ENCODE measurements around the gene CKM.
"Not testable (repeated sequence)": the region's sequence is repeated elsewhere in the genome, so short reads cannot be mapped to it uniquely, and the experiment has no call there.

CKM gene

GRCh38 chr19:45344621-45345505 is 22.2 kb upstream of the CKM start:
- peaks cover 2% of the 10 kb centered on the region for H3K4me1 Mint-ChIP-seq (ENCODE audit: low read depth)
- H3K4me3 Mint-ChIP-seq: no peak overlapping the region
- DNase-seq (ENCODE audit: low spot score): no peak
- no peaks in the 10 kb centered on the region for H3K9me3 Mint-ChIP-seq
- H3K27ac Mint-ChIP-seq: no peak overlapping the region
- H3K36me3 Mint-ChIP-seq (ENCODE audit: low read depth): no peaks in the 10 kb centered on the region
- H3K27me3 Mint-ChIP-seq (ENCODE audit: low read depth): peaks cover 6% of the 10 kb centered on the region

- H3K4me1 Mint-ChIP-seq (ENCODE audit: low read depth): peaks cover 7% of the 10 kb centered on the region
- H3K27me3 Mint-ChIP-seq (ENCODE audit: low read depth): peaks cover 9% of the 10 kb centered on the region
These were observed 20.2 kb upstream of the CKM start for GRCh38 chr19:45342911-45343310.

GRCh38 chr19:45340899-45341453 is 18.3 kb upstream of the CKM start:
- DNase-seq (ENCODE audit: low spot score): no peak
- Mint-ChIP-seq H3K36me3 (ENCODE audit: low read depth) (no peaks in the 10 kb centered on the region), H3K4me3 (no peak overlapping the region)

More at GRCh38 chr19:45342911-45343310, 20.2 kb upstream of the CKM start:
- no peaks in the 10 kb centered on the region for H3K36me3 Mint-ChIP-seq (ENCODE audit: low read depth)
- no peak overlapping the region for H3K4me3 Mint-ChIP-seq
- no peak for DNase-seq (ENCODE audit: low spot score)
- H3K27ac Mint-ChIP-seq: no peak overlapping the region
- no peaks in the 10 kb centered on the region for H3K9me3 Mint-ChIP-seq

GRCh38 chr19:45340232-45340898 is 17.7 kb upstream of the CKM start, which contains the start of gene KLC3:
TSS of gene KLC3 (plus strand) at chr19:45340750. CDS start at chr19:45345542, 4,792 bp downstream.
- DNase-seq (ENCODE audit: low spot score): peak; percentile 36
- Mint-ChIP-seq H3K27me3 (ENCODE audit: low read depth) (peaks cover 13% of the 10 kb centered on the region), H3K27ac (no peak within 1 kb of the TSS), H3K4me1 (ENCODE audit: low read depth) (peaks cover 7% of the 10 kb centered on the region), H3K4me3 (peak within 1 kb of the TSS; percentile 55), H3K36me3 (ENCODE audit: low read depth) (no peaks in the 10 kb centered on the region), H3K9me3 (no peaks in the 10 kb centered on the region)

More at GRCh38 chr19:45340899-45341453, 18.3 kb upstream of the CKM start:
- Mint-ChIP-seq H3K9me3 (no peaks in the 10 kb centered on the region), H3K4me1 (ENCODE audit: low read depth) (peaks cover 7% of the 10 kb centered on the region), H3K27me3 (ENCODE audit: low read depth) (peaks cover 13% of the 10 kb centered on the region), H3K27ac (no peak overlapping the region)

- Mint-ChIP-seq H3K4me1 (ENCODE audit: low read depth) (peaks cover 7% of the 10 kb centered on the region), H3K9me3 (no peaks in the 10 kb centered on the region), H3K27me3 (ENCODE audit: low read depth) (peaks cover 13% of the 10 kb centered on the region), H3K36me3 (ENCODE audit: low read depth) (no peaks in the 10 kb centered on the region), H3K27ac (no peak overlapping the region), H3K4me3 (peak overlapping the region; percentile 55)
- no peak for DNase-seq (ENCODE audit: low spot score)
These were observed 17.0 kb upstream of the CKM start for GRCh38 chr19:45339629-45340028.

- no peaks in the 10 kb centered on the region for H3K36me3 Mint-ChIP-seq (ENCODE audit: low read depth)
- H3K27me3 Mint-ChIP-seq (ENCODE audit: low read depth): peaks cover 11% of the 10 kb centered on the region
- no peak overlapping the region for H3K4me3 Mint-ChIP-seq
- H3K4me1 Mint-ChIP-seq (ENCODE audit: low read depth): peaks cover 7% of the 10 kb centered on the region
- H3K27ac Mint-ChIP-seq: no peak overlapping the region
- DNase-seq (ENCODE audit: low spot score): no peak
- H3K9me3 Mint-ChIP-seq: no peaks in the 10 kb centered on the region
These were observed 14.1 kb upstream of the CKM start for GRCh38 chr19:45336696-45337251.

- DNase-seq (ENCODE audit: low spot score); H3K27me3 Mint-ChIP-seq (ENCODE audit: low read depth); H3K4me3 Mint-ChIP-seq; H3K36me3 Mint-ChIP-seq (ENCODE audit: low read depth); H3K4me1 Mint-ChIP-seq (ENCODE audit: low read depth); H3K9me3 Mint-ChIP-seq; H3K27ac Mint-ChIP-seq: not testable (repeated sequence)
These were observed 12.2 kb upstream of the CKM start for GRCh38 chr19:45334881-45335280.

- no peaks in the 10 kb centered on the region for H3K36me3 Mint-ChIP-seq (ENCODE audit: low read depth)
- H3K9me3 Mint-ChIP-seq: no peaks in the 10 kb centered on the region
- no peak overlapping the region for H3K4me3 Mint-ChIP-seq
- DNase-seq (ENCODE audit: low spot score): no peak
- peaks cover 7% of the 10 kb centered on the region for H3K27me3 Mint-ChIP-seq (ENCODE audit: low read depth)
- no peak overlapping the region for H3K27ac Mint-ChIP-seq
- H3K4me1 Mint-ChIP-seq (ENCODE audit: low read depth): peaks cover 4% of the 10 kb centered on the region
These were observed 11.1 kb upstream of the CKM start for GRCh38 chr19:45333609-45334303.

GRCh38 chr19:45331411-45331810 is 8.7 kb upstream of the CKM start:
- H3K4me3 Mint-ChIP-seq: no peak overlapping the region
- H3K27me3 Mint-ChIP-seq (ENCODE audit: low read depth): peaks cover under 1% of the 10 kb centered on the region
- peaks cover under 1% of the 10 kb centered on the region for H3K4me1 Mint-ChIP-seq (ENCODE audit: low read depth)
- no peaks in the 10 kb centered on the region for H3K36me3 Mint-ChIP-seq (ENCODE audit: low read depth)
- H3K27ac Mint-ChIP-seq: no peak overlapping the region
- DNase-seq (ENCODE audit: low spot score): no peak
- H3K9me3 Mint-ChIP-seq: no peaks in the 10 kb centered on the region

GRCh38 chr19:45327404-45328143 is 4.9 kb upstream of the CKM start:
- DNase-seq (ENCODE audit: low spot score): no peak
- H3K36me3 Mint-ChIP-seq (ENCODE audit: low read depth): no peaks in the 10 kb centered on the region
- peaks cover 16% of the 10 kb centered on the region for H3K27me3 Mint-ChIP-seq (ENCODE audit: low read depth)
- H3K27ac Mint-ChIP-seq: no peak overlapping the region
- peaks cover 2% of the 10 kb centered on the region for H3K4me1 Mint-ChIP-seq (ENCODE audit: low read depth)
- no peak overlapping the region for H3K4me3 Mint-ChIP-seq
- no peaks in the 10 kb centered on the region for H3K9me3 Mint-ChIP-seq

GRCh38 chr19:45324349-45324907 is 1.8 kb upstream of the CKM start:
- no peak for DNase-seq (ENCODE audit: low spot score)
- H3K27ac Mint-ChIP-seq: no peak overlapping the region
- H3K36me3 Mint-ChIP-seq (ENCODE audit: low read depth): no peaks in the 10 kb centered on the region
- H3K4me1 Mint-ChIP-seq (ENCODE audit: low read depth): peaks cover 2% of the 10 kb centered on the region
- H3K9me3 Mint-ChIP-seq: no peaks in the 10 kb centered on the region
- H3K27me3 Mint-ChIP-seq (ENCODE audit: low read depth): peaks cover 26% of the 10 kb centered on the region
- no peak overlapping the region for H3K4me3 Mint-ChIP-seq

GRCh38 chr19:45323671-45324081 is 1.0 kb upstream of the CKM start:
- Mint-ChIP-seq H3K4me1 (ENCODE audit: low read depth) (peaks cover 2% of the 10 kb centered on the region), H3K36me3 (ENCODE audit: low read depth) (no peaks in the 10 kb centered on the region), H3K27ac (no peak overlapping the region), H3K27me3 (ENCODE audit: low read depth) (peaks cover 26% of the 10 kb centered on the region), H3K4me3 (no peak overlapping the region), H3K9me3 (no peaks in the 10 kb centered on the region)
- no peak for DNase-seq (ENCODE audit: low spot score)

- Mint-ChIP-seq H3K4me1 (ENCODE audit: low read depth) (peaks cover 2% of the 10 kb centered on the region), H3K4me3 (no peak overlapping the region), H3K9me3 (no peaks in the 10 kb centered on the region), H3K36me3 (ENCODE audit: low read depth) (no peaks in the 10 kb centered on the region), H3K27ac (no peak overlapping the region), H3K27me3 (ENCODE audit: low read depth) (peaks cover 33% of the 10 kb centered on the region)
- DNase-seq (ENCODE audit: low spot score): no peak
These were observed 364 bp downstream of the CKM start for GRCh38 chr19:45322311-45322710.

Measured in T-helper 2 cell treated with Interferon-gamma antibody and Interleukin-4, amounts not matched to agents 5 μg/mL and 100 μg/mL, for 36 hours (primary cell).